Measurements from ENCODE around the gene PPP2R5C. TPM values are rescaled to one million over a fixed set of nuclear protein-coding genes. Genes with fewer than 3 reads are reported as not detected.

The PPP2R5C gene
- total and polyA plus RNA-seq, 2 of the 8 experiments (the other 6 are each of a cell fraction or from before 2014, with no cell fraction given), result 49.6 to 95.9 TPM

- H3K4ac ChIP-seq (replicated peaks; ENCODE audit: insufficient read length, low read depth, low read length), result no peak overlapping the region
- peaks cover 0 to 30% (median 5%) of the 10 kb centered on the region in 4 experiments; a peak in 7 of 8 replicates for H3K36me3 ChIP-seq (ENCODE audit: control insufficient read depth in 2 of 4, insufficient read depth in 4 of 4, low read length in 3 of 4)
- H2BK5ac ChIP-seq (ENCODE audit: low read depth, low read length), result no peak overlapping the region
- DNase-seq (ENCODE audit: low read depth in 1 of 2, low spot score in 2 of 2), result no peak
- no peak overlapping the region for H4K5ac ChIP-seq (ENCODE audit: insufficient read length, low read depth, low read length)
- H3K9ac ChIP-seq (replicated peaks in 1 of 4; ENCODE audit: extremely low read depth in 1 of 4, low read depth in 3 of 4, low read length in 3 of 4), result no peak overlapping the region
- no peak overlapping the region for H2AFZ ChIP-seq (ENCODE audit: low read length)
- TF ChIP-seq SP1 (IDR thresholded peaks at IDR 0.05; ENCODE audit: low read depth, low read length) (no peak), EZH2 (IDR thresholded peaks at IDR 0.05; ENCODE audit: low read depth, low read length, severe bottlenecking) (no peak), CHD2 (IDR thresholded peaks at IDR 0.05; ENCODE audit: low read length) (no peak)
- H3K14ac ChIP-seq (ENCODE audit: insufficient read length), result no peak overlapping the region
- no peak overlapping the region for H4K91ac ChIP-seq (replicated peaks; ENCODE audit: insufficient read length, low read length)
- no peak overlapping the region for H3K4me2 ChIP-seq (ENCODE audit: insufficient read depth in 1 of 2, low read depth in 2 of 2, low read length in 2 of 2)
- H2BK12ac ChIP-seq (ENCODE audit: low read depth, low read length), result no peak overlapping the region
- WGBS, 2 experiments (ENCODE audit: extremely low coverage in 1 of 2, insufficient coverage in 1 of 2, insufficient read length in 1 of 2, insufficient replicate concordance in 2 of 2, low coverage in 1 of 2, low lambda C conversion rate in 2 of 2, missing lambda C conversion rate in 1 of 2), result 89 to 100% methylated on average over 1 to 8 of the region's 8 CpGs
- no peak overlapping the region for H2BK15ac ChIP-seq (ENCODE audit: low read length)
- no peak overlapping the region for H3K27ac ChIP-seq (ENCODE audit: low read depth, low read length)
- no peak overlapping the region for H3K23ac ChIP-seq (ENCODE audit: insufficient read length)
- H3K79me1 ChIP-seq (ENCODE audit: low read depth, low read length), result no peaks in the 10 kb centered on the region
- no peak overlapping the region for H2BK20ac ChIP-seq (ENCODE audit: low read length)
- no peak overlapping the region for H2BK120ac ChIP-seq (replicated peaks; ENCODE audit: low read depth, low read length)
- H4K20me1 ChIP-seq (replicated peaks in 1 of 2; ENCODE audit: control insufficient read depth in 1 of 2, insufficient read depth in 2 of 2, low read length in 2 of 2), result peaks cover 0 to 4% of the 10 kb centered on the region in 2 experiments
- H3K79me2 ChIP-seq (ENCODE audit: control insufficient read depth in 1 of 2, insufficient read depth in 2 of 2, low read length in 2 of 2), result no peaks in the 10 kb centered on the region
- no peak overlapping the region for H4K8ac ChIP-seq (ENCODE audit: extremely low read depth, insufficient read depth, low read length)
- H2AK5ac ChIP-seq (ENCODE audit: low read depth, low read length), result no peak overlapping the region
- POLR2A ChIA-PET (ENCODE audit: partially characterized antibody), result no interaction called here
- no peaks in the 10 kb centered on the region for H3K23me2 ChIP-seq (ENCODE audit: low read depth, low read length)
- H3K9me3 ChIP-seq (ENCODE audit: insufficient read depth in 2 of 2, low read depth in 1 of 2, low read length in 1 of 2), result no peaks in the 10 kb centered on the region
- CTCF ChIA-PET (ENCODE audit: partially characterized antibody), result interaction anchor here (0.6 to 1.5 kb wide), 2 partner anchors 26 to 138 kb away, joined by 3 to 4 read pairs; no protein-coding TSS in a partner anchor
- no peaks in the 10 kb centered on the region; a peak in 1 of 7 replicates for H3K27me3 ChIP-seq (replicated peaks in 1 of 4; ENCODE audit: control insufficient read depth in 3 of 4, extremely low read depth in 1 of 4, insufficient read depth in 3 of 4, low read length in 3 of 4)
- no peak overlapping the region for H3K4me3 ChIP-seq (ENCODE audit: extremely low read depth in 1 of 4, insufficient read depth in 2 of 4, low read depth in 3 of 4, low read length in 4 of 4)
- no peak for FAIRE-seq
- H3K4me1 ChIP-seq (replicated peaks in 1 of 4; ENCODE audit: control insufficient read depth in 3 of 4, insufficient read depth in 4 of 4, low read length in 3 of 4), result no peaks in the 10 kb centered on the region
- no peak overlapping the region for H3K18ac ChIP-seq (ENCODE audit: extremely low read depth, low read length)
- H3K56ac ChIP-seq (replicated peaks; ENCODE audit: insufficient read length, low read depth, low read length), result no peak overlapping the region
Measured at GRCh38 chr14:101908795-101909194, 147.3 kb downstream of the PPP2R5C start.
